ENCODE measurements around the gene PDE11A. TPM values are rescaled to one million over a fixed set of nuclear protein-coding genes. Genes with fewer than 3 reads are reported as not detected.
"Not testable (repeated sequence)": the region's sequence is repeated elsewhere in the genome, so short reads cannot be mapped to it uniquely, and the experiment has no call there.

PDE11A gene
- total RNA-seq, 1 experiment from 2014 or later: 0.13 TPM

DNA sequence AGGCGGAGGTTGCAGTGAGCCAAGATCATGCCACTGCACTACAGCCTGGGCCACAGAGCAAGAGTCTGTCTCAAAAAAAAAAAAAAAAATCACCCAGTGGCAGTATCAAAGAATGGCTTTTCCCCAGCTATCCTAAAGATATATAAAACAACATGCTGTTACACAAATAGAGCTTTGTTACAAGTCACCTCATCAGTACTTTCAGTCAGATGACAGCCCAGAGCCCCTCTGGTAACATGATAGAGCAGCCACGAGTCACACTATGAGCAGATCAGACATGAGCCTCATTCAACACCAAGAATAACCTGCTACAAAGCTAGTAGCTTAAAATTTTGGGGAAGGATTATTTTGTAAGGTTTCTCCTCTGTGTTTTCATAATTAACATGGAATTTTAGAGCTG lies 25.2 kb downstream of the PDE11A start:
- H3K9me3 ChIP-seq: no peaks in the 10 kb centered on the region
- no peak overlapping the region for H3K4me3 ChIP-seq
- H3K36me3 ChIP-seq: no peaks in the 10 kb centered on the region
- no peak for DNase-seq
- H3K27me3 ChIP-seq: no peaks in the 10 kb centered on the region

DNA sequence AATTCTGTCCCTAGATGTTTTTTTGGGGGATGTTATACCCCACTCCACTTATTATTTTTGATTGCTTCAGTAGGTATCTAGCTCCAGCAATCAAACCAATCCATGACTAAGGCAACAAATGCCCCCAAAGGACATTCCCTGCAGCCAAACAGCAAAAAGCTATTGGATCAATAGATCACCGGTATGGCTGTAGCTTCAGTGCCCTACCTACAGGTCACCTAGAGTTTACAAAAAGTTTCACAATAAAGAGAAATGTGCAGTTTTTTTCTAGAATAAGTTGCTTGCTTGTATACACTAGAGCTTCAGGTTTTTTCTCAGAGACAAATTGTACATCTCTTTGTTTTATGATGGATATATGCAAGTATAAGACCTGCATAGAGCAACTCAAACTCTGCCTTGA lies 27.7 kb downstream of the PDE11A start:
- Histone ChIP-seq H3K27me3 (no peaks in the 10 kb centered on the region), H3K9me3 (no peaks in the 10 kb centered on the region), H3K36me3 (no peaks in the 10 kb centered on the region), H3K4me3 (no peak overlapping the region)
- no peak for DNase-seq

DNA sequence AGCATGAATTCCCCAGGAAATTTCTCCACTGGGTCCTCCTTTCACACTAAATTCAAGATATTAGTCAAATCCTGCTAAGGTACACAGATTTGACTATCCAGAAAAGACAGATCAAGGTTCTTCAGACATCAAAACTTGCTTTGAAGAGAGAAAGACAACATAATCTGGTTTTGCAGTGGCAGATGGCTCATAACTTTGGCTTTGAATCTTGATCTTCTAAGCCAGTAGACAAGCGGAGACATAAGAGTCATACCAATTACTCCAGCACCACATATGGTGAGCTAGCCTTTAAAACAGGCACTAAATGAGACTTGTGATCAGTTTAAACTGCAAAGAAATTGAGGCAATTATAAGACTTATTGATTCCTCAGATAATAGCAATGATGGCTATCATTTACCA lies 29.3 kb downstream of the PDE11A start:
- no peak for DNase-seq
- Histone ChIP-seq H3K4me3 (no peak overlapping the region), H3K9me3 (no peaks in the 10 kb centered on the region), H3K36me3 (no peaks in the 10 kb centered on the region), H3K27me3 (no peaks in the 10 kb centered on the region)

DNA sequence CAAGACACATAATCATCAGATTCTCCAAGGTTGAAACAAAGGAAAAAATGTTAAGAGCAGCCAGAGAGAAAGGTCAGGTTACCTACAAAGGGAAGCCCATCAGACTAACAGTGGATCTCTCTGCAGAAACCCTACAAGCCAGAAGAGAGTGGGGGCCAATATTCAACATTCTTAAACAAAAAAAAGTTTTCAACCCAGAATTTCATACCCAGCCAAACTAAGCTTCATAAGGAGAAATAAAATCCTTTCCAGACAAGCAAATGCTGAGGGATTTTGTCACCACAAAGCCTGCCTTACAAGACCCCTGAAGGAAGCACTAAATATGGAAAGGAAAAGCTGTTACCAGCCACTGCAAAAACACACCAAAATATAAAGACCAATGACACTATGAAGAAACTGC lies 39.0 kb downstream of the PDE11A start:
- not testable (repeated sequence) for H3K36me3 ChIP-seq, H3K9me3 ChIP-seq, H3K27me3 ChIP-seq, H3K4me3 ChIP-seq, DNase-seq

DNA sequence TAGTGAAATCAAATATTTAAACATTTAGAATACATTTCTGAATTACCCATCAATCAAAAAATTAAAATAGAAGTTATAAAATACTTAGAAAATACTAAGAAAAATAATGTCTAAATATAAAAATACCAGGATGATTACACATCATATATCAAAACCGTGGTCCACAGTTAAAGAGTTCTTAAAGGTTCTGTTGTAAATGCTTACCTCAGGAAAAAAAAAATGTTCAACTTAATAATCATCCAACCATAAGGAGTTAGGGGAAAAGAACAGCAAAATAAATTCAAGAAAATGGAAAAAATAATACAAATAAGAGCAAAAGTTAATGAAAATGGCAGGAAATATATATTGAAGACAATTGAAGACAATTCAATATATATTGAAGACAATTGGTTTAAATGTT lies 43.2 kb downstream of the PDE11A start:
- Histone ChIP-seq H3K4me3 (no peak overlapping the region), H3K9me3 (no peaks in the 10 kb centered on the region), H3K36me3 (no peaks in the 10 kb centered on the region), H3K27me3 (no peaks in the 10 kb centered on the region)
- DNase-seq: no peak

DNA sequence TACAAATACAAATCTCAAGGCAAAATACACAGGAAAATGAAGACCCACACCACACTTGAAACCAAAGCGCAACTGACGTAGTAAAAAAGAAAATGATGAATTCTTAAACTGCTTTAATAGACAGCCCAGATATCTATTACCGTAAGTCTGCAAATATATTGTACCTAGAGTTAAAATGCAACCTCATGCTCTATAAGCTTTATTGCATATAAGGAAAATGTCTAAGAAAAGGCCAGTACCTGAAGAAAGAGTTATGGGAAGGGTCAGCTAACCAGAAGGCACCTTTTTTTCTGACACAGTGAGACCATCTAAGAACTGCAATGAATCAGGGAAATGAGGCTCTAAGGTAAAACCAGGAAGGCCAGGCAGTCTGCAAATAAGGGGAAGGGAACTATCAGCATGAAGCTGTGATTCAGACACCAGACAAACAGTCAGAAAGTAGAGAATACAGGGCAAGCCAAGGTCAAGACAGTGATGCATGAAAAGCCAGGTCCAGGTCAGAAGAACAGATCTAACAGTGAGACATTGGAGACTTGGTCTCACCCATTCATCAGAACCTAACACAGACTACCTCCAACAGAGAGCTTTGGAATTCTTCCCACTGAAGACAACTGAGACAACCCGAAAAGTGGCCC lies 46.9 kb downstream of the PDE11A start:
- H3K4me3 ChIP-seq: no peak overlapping the region
- no peaks in the 10 kb centered on the region for H3K9me3 ChIP-seq
- no peaks in the 10 kb centered on the region for H3K36me3 ChIP-seq
- H3K27me3 ChIP-seq: no peaks in the 10 kb centered on the region
- DNase-seq: no peak

DNA sequence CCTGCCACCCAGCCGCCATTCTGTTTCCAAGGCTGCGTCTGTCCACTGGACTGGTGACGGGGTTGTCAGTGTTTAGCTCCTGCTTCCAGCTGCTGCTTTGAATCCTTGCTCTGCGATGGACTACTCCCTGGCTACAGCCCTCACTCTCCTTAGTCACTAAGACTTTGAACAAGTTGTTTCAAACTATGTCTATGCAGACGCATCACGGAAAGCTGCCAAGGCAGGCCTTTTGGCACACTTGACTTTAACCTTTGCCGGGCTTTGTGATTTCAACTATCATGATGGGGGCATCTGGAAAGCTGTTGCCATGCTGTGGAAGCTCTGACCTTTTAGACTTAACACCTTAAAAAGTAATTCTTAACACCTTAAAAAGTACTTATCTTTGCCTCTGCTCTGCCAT lies 54.4 kb downstream of the PDE11A start:
- Histone ChIP-seq H3K4me3 (no peak overlapping the region), H3K27me3 (no peaks in the 10 kb centered on the region), H3K36me3 (no peaks in the 10 kb centered on the region), H3K9me3 (no peaks in the 10 kb centered on the region)
- DNase-seq: peak; percentile 12

DNA sequence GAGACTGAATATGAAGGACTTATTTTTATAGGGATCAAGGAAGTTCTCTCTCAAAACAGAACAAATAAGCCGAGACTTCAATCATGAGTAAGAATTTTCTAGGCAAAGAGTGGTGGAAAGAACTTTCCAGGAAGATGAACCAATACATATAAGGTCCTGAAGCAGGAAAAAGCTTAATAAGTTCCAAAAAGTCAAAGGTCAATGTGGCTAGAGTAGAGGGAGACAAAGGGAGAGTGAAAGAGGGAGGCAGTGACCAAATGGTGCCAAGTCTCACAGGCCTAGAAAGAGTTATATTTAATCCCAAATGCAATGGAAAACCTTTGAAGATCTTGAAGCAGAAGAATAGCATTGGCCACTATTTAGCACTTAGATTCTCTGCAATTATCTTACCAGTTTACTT lies 56.0 kb downstream of the PDE11A start:
- no peak for DNase-seq
- no peaks in the 10 kb centered on the region for H3K27me3 ChIP-seq
- H3K4me3 ChIP-seq: no peak overlapping the region
- H3K9me3 ChIP-seq: no peaks in the 10 kb centered on the region
- H3K36me3 ChIP-seq: no peaks in the 10 kb centered on the region

DNA sequence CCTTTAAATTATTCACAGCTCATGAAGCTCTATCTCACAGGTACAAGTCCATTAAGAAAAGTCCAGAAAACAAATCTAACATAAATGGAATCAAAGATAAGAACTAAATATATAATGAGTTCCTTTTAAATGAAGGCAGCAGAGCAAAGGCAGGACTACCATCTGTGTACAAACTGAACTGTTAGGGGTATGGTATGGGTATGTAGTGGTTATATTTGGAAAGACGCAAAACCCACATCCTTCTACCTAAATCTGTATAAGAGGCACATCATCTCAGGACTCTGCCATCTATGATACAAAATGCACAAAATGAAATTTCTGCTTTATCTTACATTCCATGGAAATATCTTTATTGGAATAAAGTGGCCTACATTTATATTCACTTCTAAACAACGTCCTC lies 59.9 kb downstream of the PDE11A start:
- DNase-seq: no peak
- H3K4me3 ChIP-seq: no peak overlapping the region
- H3K27me3 ChIP-seq: no peaks in the 10 kb centered on the region
- no peaks in the 10 kb centered on the region for H3K36me3 ChIP-seq
- H3K9me3 ChIP-seq: no peaks in the 10 kb centered on the region

DNA sequence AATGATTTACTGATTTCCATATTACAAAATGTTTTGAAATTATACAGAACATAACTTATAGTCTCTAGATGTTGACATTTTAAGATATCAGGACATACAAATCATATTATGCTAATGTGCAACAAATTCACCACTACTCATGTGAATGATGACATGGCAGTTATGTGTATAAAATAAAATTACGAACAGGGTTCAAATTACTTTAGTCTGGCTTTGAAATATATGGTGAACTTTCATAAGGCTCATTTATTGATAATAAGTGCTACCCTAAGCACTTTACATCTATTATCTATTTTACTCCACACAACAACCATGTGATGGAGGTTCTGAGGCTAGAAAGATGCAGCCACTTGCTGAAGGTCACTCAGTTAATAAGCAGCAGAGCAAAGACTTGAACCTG lies 62.8 kb downstream of the PDE11A start:
- no peak for DNase-seq

DNA sequence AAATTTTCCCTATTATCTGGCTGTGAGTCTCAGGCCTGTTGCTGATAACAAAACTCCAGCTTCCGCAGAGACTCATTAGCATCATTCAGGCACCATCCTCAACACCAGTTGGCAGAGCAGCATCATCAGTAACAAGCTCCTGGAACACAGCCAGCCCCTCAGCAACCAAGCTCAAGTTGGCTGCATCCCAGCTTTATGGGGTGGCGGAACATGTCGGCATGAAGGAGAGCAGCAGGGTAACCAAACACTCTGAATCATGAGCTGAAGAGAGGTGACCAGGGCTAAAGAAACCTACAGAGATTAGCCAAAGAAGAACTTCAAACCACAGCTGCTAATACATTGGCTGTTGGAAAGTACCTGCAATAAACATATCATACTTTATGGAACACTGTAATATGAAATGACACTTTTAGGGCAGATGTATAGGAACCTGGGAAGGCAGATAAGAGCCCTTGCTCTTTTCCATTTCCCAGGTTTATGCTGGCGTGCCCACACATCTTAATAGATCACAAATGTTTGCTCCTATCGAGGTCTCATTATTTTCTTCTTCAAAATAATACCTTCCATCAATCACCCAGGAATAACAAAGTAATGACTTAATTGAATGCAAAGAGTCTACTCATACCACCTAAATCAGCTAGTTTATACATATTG lies 63.8 kb downstream of the PDE11A start:
- Histone ChIP-seq H3K9me3 (no peaks in the 10 kb centered on the region), H3K27me3 (no peaks in the 10 kb centered on the region), H3K36me3 (no peaks in the 10 kb centered on the region), H3K4me3 (no peak overlapping the region)
- DNase-seq: peak; percentile 54

More for the DNA sequence above, 62.8 kb downstream of the PDE11A start:
- H3K36me3 ChIP-seq: no peaks in the 10 kb centered on the region
- no peaks in the 10 kb centered on the region for H3K9me3 ChIP-seq
- H3K27me3 ChIP-seq: no peaks in the 10 kb centered on the region
- no peak overlapping the region for H3K4me3 ChIP-seq

DNA sequence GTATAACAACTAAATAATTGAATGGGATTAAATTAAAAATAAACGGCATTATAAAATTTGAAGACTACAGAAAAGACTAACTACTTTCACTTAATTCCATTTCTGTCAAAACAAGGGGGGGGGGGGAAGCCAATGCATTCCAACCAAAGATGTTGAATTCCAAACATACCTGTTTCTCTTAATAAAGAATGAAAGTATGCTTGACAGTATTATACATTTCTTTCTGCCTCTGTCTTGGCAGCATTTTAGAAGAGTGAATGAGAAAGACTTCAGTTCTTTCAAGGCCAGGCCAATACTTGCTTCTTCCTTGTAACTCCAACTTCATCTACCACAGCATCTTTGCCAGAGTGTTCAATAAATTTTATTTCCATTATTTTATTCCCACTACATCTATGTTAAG lies 65.9 kb downstream of the PDE11A start:
- Histone ChIP-seq H3K4me3 (no peak overlapping the region), H3K27me3 (no peaks in the 10 kb centered on the region), H3K36me3 (no peaks in the 10 kb centered on the region), H3K9me3 (no peaks in the 10 kb centered on the region)
- DNase-seq: no peak

DNA sequence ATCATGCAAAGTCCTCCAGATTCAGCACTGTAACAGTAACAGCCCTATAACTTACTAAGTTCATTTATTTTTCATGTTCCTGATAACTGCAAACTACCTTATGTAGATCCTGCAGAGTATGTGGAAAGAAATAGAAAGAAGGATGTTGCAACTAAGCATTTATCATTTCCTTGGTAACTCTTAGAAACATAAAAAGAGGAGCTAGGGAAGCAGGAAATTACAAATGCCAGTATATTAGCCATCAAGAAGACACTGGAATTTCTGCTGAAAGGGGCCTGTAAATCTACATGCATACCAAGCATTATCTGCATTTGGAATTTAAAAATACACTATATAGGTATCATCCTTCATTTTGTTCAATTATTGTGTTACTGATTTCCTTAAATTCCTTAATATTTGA lies 66.8 kb downstream of the PDE11A start:
- Histone ChIP-seq H3K27me3 (no peaks in the 10 kb centered on the region), H3K36me3 (no peaks in the 10 kb centered on the region), H3K9me3 (no peaks in the 10 kb centered on the region), H3K4me3 (no peak overlapping the region)
- DNase-seq: no peak

DNA sequence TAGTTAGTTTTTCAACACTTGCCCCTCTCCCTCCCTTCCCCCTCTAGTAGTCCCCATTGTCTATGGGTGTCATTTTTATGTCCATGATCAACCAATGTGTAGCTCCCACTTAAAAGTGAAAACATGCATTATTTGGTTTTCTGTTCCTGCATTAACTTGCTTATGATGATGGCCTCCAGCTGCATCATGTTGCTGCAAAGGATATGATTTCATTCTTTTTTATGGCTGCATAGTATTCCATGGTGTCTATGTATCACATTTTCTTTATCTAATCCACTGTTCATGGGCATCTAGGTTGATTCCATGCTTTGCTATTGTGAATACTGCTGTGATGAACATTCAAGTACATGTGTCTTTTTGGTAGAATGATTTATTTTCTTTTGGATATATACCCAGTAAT lies 70.5 kb downstream of the PDE11A start:
- H3K9me3 ChIP-seq: no peaks in the 10 kb centered on the region
- H3K4me3 ChIP-seq: no peak overlapping the region
- DNase-seq: no peak
- no peaks in the 10 kb centered on the region for H3K36me3 ChIP-seq
- no peaks in the 10 kb centered on the region for H3K27me3 ChIP-seq

DNA sequence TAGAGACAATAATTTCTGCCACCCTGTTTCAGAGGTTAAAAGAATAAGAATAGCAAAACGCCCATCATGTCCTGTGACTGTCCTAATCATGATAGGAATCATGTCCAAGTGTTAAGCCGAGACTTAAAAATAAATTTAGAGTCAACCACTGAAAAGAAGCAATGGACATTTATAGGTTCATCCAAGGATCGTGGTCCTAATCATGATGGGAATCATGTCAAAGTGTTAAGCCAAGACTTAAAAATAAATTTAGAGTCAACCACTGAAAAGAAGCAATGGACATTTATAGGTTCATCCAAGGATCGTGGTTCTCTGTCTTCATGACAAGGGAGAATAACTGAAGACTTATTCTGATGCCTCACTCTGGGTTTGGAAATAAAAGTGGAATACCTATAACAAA lies 73.6 kb downstream of the PDE11A start:
- no peak overlapping the region for H3K4me3 ChIP-seq

DNA sequence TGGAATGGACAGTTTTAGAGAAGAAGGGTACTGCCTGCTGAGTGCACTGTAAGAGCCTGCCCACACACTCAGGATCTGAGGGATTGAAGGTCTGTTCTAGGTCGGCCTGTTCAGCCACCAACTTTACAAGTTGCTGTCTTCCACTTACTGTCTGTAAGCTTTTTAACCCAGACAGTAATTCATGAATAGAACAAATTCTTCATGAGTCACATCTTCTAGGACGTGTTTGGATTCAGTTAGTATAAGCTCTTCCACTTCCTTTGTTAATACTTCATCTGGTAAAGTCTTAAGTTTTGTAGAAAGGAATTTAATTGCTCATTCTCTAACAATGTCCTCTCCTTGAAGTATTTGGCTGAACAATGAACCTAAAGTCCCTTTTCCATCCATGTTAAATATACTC lies 74.6 kb downstream of the PDE11A start:
- Histone ChIP-seq H3K4me3 (no peak overlapping the region), H3K36me3 (no peaks in the 10 kb centered on the region), H3K9me3 (no peaks in the 10 kb centered on the region), H3K27me3 (no peaks in the 10 kb centered on the region)
- DNase-seq: peak; percentile 28

More for the DNA sequence above, 73.6 kb downstream of the PDE11A start:
- no peaks in the 10 kb centered on the region for H3K9me3 ChIP-seq
- H3K27me3 ChIP-seq: no peaks in the 10 kb centered on the region
- DNase-seq: no peak
- H3K36me3 ChIP-seq: no peaks in the 10 kb centered on the region

DNA sequence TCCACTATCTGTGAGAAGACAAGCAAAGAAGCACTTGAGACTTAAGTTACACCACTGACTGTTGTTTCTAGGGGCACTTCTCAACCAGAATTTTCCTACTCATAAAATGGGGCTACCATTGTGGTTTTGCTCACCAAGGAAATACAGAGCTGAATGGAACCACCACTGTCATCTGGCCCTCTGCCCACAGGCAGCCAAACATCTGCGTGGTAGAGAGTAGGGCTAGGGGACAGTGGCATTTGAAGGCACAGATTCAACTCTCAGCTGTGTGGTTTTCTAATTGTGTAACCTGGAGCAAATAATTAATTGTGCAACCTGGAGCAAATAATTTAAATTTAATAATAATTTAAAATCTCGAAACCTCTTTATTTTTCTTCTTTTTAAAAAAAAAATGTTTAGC lies 79.6 kb downstream of the PDE11A start:
- H3K27me3 ChIP-seq: no peaks in the 10 kb centered on the region
- DNase-seq: no peak
- no peaks in the 10 kb centered on the region for H3K36me3 ChIP-seq
- no peak overlapping the region for H3K4me3 ChIP-seq
- no peaks in the 10 kb centered on the region for H3K9me3 ChIP-seq

DNA sequence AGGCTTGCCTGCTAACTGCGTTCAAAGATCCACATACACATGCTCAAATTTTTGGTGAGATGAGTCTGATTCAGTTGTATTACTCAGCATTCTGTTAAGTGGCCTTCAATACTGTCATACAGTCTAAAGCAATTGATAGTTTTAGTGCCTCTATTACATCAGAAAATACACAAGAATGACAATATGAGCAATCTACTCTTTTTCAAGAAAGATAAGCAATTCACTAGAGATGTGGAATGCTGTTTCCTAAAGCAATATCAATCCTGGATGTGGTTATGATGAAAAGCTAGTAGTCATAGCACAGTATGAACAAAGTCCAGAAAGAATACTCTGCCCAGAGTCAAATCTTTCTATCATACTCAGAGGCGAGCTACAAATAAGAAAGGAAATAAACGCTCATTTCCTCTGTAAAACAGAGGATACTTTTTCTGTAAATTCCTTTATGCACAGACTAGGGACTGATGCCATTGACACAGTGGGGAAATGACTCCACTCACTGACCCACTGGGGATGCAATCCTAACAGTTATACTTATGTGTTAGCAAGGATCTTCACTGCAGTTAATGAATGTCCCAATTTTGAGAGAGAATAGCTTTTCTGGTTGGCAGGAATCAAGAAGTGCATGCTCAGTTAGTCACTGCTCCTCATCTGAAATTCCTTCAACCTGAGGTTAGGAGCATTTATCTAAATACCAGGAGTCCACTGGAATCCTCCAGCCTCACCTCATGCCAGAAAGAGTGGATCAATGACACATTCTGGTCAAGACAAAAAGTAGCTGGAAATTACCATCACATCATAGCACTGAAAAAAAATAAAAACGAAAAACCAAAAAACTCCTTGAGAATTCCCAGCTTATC lies 83.3 kb downstream of the PDE11A start:
- Histone ChIP-seq H3K36me3 (no peaks in the 10 kb centered on the region), H3K4me3 (no peak overlapping the region), H3K9me3 (no peaks in the 10 kb centered on the region), H3K27me3 (no peaks in the 10 kb centered on the region)
- peak; percentile 58 for DNase-seq
